Spleen (tissue), 7 donors: ENCODE data around the gene SLC5A11.

Source experiments
- POLR2AphosphoS5 ChIP-seq, 3 donors: sonication (generic); formaldehyde crosslinking; IDR thresholded peaks; one replicate each; pipeline ENCODE4 v1.5.1; 2017; ENCODE audit warnings: antibody characterized with exemption in 3 of 3
- TF ChIP-seq, protein P1 (sequence below), 11 experiments: fragments of 200-600 bp in 7 of 11; fragments of 450-650 bp in 4 of 11; sonication (generic) in 4 of 11; IDR thresholded peaks in 8 of 11; conservative IDR thresholded peaks in 3 of 11; 1 replicate in 7 of 11; 2 replicates in 4 of 11; pipeline versions ENCODE4 v1.4.0 to v1.8.0; 2016 to 2021; ENCODE audit warnings: antibody characterized with exemption in 11 of 11, inconsistent platforms in 4 of 11, mild to moderate bottlenecking in 1 of 11
- donor health status: DM: no; HTN: no; CAD: no; lungs with moderate emphysema.
- donor health status: DM: no; HTN: no; CAD: no.
- donor health status: DM: no; HTN: no; CAD: no.

DNA sequence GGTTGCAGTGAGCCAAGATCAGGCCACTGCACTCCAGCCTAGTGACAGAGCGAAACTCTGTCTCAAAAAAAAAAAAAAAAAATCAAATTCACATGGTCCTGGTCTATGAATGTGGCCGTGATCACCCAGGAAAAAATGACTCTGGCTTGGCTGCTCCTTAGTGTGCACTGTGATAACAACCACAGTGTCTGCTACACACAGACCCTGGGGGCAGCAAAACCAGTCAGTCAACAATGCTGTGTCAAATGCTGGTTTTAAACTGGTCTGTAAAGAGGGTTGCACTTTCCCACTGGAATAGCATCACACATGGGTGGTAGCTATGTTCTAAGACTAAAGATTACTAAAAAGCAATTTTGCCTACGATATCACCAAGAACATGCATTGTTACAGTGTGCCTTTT is 98.4 kb downstream of the SLC5A11 start:
- TF ChIP-seq POLR2AphosphoS5 (IDR thresholded peaks at IDR 0.05), result no peak
- TF ChIP-seq, protein P1, sequence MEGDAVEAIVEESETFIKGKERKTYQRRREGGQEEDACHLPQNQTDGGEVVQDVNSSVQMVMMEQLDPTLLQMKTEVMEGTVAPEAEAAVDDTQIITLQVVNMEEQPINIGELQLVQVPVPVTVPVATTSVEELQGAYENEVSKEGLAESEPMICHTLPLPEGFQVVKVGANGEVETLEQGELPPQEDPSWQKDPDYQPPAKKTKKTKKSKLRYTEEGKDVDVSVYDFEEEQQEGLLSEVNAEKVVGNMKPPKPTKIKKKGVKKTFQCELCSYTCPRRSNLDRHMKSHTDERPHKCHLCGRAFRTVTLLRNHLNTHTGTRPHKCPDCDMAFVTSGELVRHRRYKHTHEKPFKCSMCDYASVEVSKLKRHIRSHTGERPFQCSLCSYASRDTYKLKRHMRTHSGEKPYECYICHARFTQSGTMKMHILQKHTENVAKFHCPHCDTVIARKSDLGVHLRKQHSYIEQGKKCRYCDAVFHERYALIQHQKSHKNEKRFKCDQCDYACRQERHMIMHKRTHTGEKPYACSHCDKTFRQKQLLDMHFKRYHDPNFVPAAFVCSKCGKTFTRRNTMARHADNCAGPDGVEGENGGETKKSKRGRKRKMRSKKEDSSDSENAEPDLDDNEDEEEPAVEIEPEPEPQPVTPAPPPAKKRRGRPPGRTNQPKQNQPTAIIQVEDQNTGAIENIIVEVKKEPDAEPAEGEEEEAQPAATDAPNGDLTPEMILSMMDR (IDR thresholded peaks at IDR 0.05 in 8 of 11, conservative IDR thresholded peaks at IDR 0.05 in 3 of 11), result no peak
